NCI-H748 treated with DMSO at 0.1 percent for 48 hours (cell line): ENCODE results near the gene PLCG1.
"Not testable (repeated sequence)": the region's sequence is repeated elsewhere in the genome, so short reads cannot be mapped to it uniquely, and the experiment has no call there.

Experiments used
- DNase-seq: peaks from one replicate; lab custom pipeline; 2025; lab: John Stamatoyannopoulos, UW

PLCG1 gene

DNA sequence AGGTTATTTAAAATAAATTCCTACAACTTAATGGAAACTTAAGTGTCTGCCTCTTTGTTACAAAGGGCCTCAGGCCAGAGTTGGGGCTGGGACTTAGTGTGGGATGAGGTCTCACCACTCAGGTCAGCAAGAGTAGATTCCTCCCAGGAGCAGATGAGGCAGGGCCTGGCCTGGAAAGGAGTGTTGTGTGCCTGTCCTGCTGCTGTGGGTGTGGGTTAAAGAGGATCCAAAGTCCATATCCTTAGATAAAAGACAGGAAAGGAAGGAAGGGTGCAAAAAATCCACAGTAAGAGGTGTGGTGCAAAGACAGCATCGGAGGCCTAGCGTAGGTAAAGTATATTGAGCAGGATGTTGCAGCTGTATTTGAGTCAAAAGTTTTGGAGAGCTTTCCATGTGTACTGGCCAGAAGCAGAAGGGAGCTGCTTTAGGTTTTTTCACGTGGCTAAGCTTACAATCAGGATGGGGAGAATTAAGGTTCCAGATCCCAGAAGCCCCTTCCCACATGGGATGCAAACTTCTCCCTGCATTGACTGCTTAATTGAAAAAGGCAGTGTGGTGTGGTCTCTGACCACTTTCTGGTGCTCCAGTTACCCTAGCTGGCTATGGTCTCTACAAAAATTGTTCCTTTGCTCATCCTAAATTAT, 12.8 kb upstream of the PLCG1 start:
- no peak for DNase-seq

DNA sequence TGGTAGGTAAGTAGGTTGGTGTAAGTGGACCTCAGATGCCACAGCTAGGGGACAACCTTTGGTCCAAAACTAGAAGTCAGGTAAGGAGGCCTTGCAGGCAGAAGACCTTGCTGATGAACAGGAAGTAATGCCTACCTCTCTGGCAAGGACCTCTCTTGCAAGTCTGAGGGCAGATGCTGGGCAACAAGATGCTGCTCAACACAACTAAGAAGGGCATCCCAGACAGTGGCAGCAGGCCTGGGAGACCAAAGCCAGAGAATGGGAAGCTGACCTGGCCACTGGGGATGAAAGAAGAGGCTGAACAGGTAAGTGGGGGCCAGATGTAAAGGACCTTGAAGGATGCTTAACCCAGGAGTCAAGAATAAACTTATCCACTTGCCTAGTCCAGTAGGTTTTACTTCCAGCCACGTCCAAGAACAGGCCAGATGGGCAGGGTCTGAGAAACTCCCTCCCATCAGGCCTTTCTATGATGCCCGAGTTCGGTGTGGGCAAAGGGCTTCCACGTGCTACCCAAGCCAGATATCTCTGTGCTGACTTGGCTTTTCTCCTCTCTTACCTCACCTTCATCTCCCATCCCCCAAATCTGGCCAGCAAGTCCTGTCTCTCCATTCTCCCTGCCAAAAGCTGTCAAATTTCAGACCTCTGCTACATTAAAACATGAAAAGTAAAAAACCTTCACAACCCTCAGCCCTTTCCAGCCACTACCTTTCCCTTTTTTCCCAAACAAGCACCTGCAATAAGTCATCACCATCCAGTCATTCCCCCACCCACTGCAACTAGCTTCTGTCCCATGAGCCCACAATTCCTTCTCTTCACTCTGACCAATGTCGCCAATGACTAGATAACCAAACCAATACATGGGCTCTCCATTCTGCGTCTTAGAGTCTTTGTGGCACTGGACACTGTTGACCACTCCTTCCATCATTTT, 11.5 kb upstream of the PLCG1 start:
- DNase-seq = no peak

DNA sequence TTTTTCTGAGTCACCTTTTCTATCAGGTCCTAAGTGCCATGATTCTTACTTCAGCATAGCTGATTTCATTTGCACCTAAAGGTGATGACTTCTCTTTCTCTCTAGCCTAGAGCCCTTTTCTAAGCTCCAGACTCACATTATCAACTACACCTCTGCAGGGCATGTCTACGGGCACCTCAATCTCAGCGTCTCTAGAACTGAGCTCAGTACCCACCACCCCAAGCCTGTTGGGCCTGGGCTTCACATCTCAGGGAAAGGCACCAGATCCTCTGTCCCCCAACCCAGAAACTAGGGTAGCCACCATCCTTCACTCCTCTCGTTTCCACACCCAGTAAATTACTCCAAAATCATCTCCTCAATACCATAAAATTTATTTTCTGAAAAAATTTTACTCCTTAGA, 10.6 kb upstream of the PLCG1 start:
- no peak for DNase-seq

DNA sequence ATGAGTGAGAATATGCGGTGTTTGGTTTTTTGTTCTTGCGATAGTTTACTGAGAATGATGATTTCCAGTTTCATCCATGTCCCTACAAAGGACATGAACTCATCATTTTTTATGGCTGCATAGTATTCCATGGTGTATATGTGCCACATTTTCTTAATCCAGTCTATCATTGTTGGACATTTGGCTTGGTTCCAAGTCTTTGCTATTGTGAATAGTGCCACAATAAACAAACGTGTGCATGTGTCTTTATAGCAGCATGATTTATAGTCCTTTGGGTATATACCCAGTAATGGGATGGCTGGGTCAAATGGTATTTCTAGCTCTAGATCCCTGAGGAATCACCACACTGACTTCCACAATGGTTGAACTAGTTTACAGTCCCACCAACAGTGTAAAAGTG, 9.0 kb upstream of the PLCG1 start:
- not testable (repeated sequence) for DNase-seq

DNA sequence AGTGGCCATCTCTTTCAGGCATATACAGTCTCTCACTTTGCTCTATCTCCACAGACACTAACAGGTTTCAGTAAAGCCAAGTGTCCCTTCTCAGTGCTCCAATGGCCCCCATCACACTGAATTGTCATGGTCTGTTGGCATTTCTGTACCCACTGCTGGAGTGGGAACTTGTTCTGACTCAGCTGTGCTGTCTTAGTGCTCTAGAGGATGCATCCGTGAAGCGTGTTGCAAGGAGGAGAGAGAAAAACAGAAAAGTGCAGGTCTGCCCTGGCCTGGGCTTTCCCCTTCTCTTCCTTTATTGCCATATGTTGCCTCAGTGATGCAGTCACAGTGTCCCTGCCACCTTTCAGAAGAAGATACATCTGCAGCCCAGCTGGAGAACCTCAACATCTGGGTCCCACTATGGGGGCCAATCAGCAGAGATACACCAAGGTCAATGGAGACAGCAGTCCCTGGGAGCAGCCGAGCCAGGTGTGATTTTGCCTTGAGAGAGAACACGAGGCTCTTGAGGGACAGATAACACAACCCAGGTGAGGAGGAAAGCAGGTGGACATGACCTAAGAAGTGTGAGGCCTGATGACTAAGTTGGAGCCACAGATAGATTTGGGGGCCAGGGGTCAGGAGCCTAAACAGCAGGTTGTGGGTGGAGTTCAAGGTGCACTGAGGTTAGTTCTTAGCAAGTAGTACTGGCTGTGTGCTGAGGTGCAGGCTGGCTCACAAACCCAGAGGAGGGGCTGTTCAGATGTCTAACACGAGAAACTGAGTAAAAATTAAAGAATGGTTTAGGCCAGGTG, 5.6 kb upstream of the PLCG1 start:
- DNase-seq = no peak

DNA sequence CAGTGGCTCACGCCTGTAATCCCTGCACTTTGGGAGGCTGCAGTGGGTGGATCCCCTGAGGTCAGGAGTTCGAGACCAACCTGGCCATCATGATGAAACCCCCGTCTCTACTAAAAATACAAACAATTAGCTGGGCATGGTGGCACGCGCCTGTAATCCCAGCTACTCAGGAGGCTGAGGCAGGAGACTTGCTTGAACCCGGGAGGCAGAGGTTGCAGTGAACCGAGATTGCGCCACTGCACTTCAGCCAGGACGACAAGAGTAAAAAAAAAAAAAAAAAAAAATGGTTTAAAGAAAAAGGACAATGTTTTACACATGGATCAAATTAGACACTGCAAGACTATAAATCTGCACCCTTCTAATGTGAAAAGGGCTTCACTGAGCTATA, 5.0 kb upstream of the PLCG1 start:
- DNase-seq = not testable (repeated sequence)

DNA sequence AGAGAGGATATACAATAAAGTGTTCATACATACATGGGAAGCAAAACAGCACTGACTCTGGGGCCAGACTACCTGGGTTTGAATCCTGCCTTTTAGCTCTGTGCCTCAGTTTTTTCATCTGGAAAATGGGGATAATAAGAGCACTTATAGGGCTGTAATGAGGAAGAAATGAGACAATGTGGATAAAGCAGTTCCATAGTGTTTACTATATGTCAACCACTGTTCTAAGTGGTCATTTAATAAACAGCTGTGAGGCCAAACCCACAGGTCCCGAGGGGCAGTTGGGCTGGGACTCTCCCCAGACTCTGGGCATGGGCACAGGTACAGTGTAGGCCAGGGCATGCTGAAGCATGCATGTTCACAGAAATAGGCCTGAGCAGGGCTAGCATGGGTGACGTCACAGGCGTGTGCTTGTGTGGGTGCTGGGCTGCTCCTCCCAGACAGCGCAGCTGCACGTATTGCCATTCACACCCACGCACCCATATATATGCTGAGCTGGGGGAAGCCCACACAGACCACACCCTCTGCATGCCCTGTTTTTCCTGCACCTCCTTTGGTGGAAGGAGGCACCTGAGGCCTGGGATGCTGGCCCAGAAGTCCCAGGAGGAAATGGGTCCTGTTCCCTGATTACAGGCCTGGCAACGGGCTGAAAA, 3.5 kb upstream of the PLCG1 start:
- DNase-seq = no peak

DNA sequence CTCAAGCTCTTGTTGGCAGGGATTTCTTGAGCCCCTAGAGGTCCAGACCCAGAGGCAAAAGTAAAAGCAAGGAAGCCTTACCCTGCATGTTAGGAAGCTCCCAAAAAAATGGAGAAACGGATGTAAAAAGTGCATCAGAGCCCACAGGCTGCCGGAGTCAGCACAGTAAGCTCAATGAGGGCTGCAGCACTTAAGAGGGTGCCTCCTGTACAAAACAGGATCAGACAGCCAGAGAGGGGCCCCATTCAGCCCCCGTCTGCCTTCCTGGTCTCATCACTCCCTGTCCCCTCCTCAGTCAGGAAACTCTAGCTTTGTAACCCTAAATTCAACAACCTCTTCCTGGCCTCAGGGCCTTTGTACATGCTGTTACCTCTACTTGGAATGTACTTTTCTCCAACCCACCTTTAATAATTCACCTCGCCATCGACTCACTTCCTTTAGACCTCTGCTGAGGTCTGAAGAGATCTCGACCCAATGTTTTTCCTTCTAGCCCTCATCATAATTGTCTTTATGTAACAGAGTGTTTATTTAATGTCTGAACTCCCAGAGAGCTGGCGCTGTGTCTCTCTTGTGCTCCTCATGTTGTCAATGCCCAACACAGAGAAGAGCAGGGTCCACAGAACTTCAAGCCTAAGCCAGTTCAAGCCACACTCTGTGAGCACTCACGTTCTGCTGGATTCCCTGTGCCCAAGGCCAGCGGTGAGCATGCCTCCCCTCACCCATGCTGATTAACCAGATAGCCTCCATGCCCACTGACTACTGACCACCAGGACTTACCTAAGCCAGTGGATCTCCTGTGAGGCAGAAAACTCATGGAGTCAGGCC, 2.8 kb upstream of the PLCG1 start:
- DNase-seq = no peak

DNA sequence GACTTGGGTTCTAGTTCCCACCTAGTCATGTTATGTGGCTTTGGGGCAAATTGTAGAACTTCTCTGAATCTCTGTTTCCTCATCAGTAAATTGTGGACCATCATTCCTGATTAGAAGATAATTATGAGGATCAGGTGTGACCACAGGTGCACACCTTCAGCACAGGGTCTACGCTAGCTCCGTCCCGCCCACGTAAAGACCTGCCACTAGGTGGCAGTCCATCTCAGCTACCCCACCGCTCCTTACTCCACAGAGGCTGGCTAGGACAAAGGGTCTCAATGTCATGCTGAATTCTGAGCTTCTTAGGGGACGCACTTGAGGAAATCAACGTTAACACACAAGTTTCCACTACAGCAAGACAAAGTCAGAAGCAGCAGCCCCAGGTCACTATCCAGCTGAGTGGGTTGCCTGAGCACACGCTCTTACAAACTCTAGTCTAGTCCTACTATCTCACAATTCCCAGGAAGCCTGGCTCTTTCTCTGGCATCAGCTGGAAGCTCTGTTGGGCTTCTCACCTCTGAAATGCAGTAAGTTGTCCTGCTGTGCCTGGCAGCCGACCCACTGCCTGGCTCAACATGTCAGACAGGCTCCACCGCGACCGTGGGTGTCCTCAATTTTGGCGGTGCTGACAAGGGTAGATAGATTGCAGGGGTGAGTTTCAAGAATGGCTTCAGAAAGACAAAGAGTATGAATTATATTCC, 2.0 kb upstream of the PLCG1 start:
- DNase-seq = peak; percentile 46

DNA sequence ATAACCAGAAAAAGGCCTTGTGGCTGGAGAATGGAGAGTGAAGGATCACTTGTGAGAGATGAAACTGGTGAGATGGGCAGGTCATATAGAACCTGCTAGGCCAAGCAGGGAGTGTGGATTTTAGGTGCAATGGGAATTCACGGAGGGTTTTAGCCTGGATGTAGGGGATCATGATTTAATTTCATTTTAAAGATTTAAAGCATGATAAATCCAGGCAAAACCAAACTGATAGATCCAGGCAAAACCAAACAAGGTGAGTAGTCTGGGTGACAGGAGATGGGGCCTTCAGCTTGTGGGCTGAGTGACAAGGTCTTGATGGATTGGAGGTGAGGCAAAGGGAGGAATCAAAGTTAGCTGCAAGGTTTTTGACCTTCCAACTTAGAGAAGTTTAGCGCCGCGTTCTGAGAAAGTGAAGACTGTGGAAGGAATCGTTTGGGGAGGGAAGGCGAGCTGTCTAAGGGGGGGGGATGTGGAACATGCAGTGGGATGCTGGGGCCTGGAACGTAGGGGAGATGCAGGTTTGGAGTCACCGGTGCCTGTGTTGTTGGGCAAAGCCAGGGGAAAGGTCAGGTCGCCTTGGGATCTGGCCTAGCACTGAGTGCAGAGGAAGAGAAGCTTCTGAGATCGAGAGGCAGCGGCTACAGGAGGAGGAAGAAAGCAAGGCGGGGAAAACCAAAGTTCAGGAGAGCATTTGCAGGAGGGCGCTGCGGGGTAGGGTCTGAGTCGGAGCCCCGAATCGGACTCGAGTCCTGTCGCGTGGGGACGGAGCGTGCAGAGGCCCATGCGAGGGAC, 1.3 kb upstream of the PLCG1 start:
- DNase-seq = no peak

DNA sequence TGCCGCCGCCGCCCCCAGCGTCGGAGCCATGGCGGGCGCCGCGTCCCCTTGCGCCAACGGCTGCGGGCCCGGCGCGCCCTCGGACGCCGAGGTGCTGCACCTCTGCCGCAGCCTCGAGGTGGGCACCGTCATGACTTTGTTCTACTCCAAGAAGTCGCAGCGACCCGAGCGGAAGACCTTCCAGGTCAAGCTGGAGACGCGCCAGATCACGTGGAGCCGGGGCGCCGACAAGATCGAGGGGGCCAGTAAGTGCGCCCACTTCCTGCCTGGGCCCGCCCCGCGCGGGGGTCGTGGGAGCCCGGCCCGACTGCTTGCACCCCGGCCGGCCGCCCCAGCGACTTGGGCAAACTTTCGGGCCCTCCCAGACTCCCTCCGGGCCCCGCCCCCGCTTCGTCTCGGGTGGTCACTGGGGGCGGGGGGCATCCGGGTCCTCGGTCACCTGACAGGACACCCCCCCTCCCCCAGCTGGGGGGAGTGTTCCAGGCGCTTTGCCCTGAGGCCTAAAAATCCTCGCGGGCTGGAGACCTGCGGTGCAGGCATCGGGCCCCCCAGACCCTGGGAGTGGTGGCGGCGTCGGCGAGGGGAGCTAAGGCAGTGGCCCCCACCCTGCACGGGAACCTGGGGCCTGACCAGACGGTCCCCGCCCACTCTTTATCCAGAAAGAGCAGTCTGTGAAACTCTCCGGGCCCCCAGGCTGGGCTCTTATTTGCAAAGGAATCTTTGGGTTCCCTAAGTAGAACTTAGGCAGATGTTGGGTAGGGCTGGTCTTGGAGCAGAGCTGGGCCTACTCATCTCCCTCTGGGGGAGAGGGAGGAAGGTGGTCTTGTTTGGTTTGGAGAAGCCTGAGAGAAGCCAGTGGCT, 501 bp downstream of the PLCG1 start:
- DNase-seq = peak; percentile 31

DNA sequence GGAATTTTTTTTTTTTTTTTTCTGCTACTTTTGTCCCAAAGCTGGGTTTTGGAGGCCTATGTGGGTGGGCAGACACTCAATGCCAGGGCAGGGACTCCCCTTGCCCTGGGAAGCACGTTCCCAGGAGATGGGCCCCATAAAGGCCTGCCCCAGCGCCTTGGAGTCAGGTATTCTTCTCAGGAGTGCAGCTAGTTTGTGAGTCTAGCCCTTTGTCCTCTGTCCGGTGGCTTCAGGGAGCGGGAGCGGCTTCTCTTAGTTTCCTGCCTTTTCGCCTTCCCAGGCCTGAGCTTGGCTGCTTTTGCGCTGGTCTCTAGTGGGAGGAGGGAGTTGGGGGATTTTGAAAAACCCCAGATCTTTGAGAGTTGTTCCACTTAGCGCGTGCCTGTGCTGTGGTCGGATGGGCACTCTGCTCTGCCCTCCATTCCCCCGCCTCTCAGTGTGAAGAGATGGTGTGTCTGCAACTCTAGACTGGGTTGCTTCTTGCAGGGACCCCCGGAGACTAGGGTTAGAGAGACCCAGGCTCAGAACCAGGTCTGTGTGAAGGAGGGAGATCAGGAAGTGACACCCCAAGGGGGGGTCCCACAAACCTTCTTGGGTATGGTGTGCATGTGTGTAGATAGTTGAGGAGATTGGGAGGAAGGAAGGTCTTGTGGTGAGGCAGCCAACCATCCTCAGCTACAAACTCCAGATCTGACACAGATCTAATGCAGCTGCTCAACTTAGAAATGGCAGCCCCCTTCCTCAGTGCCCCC, 1.3 kb downstream of the PLCG1 start:
- no peak for DNase-seq

DNA sequence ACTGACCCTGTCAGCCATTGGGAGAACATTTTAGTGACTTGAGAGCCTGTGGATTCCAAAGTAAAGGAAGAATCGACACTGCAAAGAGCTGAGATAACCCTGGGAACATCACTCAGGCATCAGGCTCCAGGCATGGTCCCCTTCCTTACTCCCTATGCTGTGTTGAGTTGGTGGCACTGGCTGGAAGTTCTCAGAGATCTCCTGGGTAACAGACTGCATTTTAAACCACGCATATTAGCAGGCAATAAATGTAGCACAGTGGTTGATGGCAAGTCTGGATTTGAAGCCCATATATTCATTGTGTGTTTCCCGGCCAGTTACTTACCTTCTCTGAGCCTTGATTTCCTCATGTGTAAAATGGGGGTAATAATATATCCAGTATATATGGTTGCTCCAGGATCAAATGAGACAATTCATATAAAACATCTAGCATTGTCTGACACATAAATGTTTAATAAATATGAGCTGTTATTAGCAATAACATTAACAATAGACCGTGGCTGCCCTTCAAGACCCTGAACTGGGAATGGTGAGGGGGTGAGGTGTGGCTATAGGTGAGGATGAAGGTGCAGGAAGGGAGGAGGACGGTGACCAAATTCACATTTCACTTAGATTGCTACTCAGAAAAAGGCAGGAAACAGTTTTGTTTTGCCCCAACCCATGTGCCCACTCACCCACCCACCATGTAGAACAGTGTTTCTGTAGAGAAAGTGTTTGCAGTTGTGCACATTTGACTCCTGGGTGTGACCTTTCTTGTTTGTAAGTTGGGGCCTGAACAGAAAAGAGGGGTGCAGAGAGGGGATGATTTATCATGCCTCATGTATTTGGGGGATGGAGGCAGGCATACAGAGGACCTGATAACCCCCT, 2.1 kb downstream of the PLCG1 start:
- no peak for DNase-seq

DNA sequence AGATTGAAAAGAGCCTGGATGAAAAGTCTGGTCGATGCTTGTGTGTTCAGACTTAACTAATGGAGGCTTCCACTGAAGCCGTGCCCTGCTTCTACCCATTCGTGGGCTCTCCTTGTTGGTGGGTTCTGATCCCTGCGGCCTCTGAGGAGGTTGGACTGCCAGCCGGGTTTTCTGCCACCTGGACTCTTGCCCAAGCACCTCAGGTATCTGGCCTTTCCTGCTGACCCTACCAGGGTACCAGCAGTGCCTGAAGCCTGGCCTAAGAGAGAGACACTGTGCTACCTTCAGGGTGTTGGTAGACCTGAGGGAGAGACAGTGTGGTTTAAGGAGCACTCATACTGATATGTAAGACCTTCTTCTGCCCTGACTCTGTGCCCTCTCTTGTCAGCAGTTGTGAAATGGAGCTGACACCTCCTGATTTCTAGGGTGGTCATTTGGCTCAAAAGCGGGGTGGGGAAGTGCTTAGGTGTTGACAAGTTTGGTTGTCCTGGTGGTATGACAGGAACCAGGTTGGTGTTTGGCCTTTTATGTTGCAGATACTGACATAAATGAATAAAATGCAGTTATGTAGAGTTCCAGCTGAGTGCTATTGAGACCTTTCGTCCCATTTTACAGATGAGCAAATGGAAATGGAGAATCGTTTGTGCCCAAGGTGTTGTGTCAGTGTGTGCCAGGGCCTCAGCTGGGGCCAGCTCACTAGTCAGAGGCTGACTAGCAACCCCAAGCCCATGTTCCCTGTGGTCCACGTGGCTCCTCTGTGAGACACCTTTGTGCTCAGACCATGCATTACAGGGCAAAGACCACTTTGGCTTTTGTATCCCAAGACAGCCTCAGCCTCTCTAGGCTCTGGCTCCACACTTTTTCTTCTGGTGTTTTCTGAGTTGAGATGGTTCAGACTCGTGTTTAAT, 3.1 kb downstream of the PLCG1 start:
- DNase-seq = no peak

DNA sequence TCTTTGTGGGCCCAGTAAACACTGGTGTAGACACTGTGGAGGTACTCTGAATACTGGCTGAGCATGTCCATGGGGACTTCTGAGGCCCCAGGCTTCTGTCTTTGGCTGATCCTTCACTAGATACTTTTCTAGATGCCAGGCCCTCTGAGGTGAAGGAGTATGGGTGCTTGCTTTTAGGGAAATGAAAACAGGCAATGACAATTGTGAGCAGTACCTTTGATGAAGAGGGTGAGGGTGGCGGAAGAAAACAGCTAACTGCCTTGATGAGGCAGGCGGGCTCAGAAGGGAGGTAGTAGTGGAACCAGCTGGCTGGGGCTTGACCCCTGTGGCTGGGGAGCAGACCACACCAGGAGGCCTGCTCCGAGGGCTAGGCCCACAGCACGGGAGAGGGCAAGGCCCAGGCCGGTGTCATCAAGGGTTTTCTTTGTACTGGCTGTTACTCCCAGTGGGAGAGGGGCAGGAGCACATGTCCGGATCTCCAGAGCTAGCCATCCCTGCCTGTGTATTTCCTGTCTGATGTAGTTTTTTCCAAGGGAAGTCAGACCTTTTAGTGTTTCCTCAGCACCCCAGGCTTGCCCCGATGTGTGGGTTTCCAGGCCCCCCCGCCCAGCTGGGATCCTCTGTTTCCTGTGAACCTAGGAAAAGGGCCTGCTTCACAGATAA, 3.9 kb downstream of the PLCG1 start:
- no peak for DNase-seq

DNA sequence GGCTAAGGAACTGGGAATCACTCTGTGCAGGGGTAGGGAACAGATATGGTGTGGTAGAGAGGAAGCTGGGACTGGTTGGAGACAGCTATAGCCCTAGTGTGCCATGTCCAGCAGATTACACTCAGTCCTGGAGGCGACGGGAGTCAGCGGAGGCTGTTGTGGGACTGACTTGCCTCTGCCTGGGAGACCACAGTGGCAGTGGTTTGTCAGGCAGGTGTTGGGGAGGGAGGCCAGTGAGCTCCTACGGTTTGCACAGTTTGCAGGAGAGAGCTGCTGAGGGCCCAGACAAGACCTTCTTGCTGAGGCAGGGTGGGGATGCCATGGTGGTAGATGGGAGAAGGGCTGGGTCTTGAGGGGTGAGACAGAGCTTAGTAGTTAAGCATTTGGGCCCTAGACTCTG, 4.9 kb downstream of the PLCG1 start:
- no peak for DNase-seq
